Measurements from ENCODE around the gene ACSM5. TPM values are rescaled to one million over a fixed set of nuclear protein-coding genes. Genes with fewer than 3 reads are reported as not detected.
"Not testable (repeated sequence)": the region's sequence is repeated elsewhere in the genome, so short reads cannot be mapped to it uniquely, and the experiment has no call there.

ACSM5 gene
- total RNA-seq, 1 donor = not detected

DNA sequence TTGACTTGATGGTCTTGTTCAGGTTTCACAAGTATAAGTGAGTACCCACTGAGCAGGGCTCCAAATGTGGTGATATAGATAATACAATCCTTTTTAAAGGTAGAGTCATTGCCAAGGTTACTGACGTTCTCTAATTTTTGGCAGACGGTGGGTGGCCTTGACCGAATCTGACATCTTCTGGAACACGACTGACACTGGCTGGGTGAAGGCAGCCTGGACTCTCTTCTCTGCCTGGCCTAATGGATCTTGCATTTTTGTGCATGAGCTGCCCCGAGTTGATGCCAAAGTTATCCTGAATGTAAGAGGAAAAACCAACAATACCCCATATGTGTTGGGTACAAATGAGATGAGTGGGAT is 14.4 kb downstream of the ACSM5 start:
- H3K4me3 ChIP-seq (ENCODE audit: low read length); H3K4me1 ChIP-seq (ENCODE audit: insufficient read depth, low read length); H3K9me3 ChIP-seq (ENCODE audit: low read depth, low read length); H3K27me3 ChIP-seq (ENCODE audit: insufficient read depth, low read length): not testable (repeated sequence)

DNA sequence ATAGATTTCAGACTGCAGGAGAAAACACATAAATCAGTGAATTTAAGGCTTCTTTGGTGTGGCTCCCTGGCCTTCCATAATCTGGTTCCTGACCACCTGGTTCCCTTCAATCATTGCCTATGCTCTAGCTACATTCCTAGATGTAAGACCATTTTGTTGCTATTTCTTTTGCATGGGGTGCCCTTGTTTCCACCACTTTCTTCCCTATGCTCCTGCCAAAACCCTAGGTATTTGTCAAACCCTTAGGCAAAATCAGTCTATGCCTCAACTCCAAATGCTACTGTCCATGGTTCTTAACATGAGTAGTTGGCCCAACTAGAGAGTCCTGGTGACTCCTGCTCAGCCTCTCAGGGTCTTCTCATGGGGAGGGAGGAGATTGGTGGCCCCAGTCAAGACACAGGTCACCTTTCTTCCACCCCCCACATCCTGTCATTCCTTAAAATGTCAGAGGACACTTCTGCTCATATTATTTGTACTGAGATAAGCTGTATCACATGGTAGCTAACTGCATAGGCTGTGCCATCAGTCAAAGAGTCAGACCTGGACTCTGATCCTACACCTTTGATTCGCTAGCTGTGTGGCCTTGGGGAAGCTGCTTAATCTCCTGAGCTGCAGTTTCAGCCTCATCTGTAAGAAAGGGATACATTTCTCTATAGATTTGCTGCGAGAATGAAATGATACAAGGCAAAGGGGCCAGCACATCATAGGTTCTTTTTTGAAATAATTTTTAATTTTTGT is 15.0 kb downstream of the ACSM5 start:
- no peaks in the 10 kb centered on the region for H3K4me1 ChIP-seq (ENCODE audit: insufficient read depth, low read length)
- no peaks in the 10 kb centered on the region for H3K27me3 ChIP-seq (ENCODE audit: insufficient read depth, low read length)
- H3K4me3 ChIP-seq (ENCODE audit: low read length) = no peak overlapping the region
- H3K9me3 ChIP-seq (ENCODE audit: low read depth, low read length) = no peaks in the 10 kb centered on the region

DNA sequence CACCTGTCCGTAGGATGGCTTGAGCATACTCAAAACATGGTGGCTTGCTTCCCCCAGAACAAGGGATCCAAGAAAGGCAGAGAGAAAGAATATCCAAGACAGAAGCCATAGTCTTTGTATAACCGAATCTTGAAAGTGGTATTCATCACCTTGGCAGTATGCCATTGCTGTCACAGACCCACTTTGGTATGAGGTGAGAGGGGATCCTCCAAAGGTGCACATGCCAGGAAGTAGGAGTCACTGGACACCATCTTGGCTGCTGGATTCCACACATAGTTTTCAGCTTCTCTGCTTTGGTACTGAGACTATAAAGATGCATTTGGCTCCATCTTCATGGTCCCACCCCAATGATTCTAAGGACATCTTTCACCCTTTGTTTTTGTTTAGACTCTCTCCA is 18.1 kb downstream of the ACSM5 start:
- not testable (repeated sequence) for H3K9me3 ChIP-seq (ENCODE audit: low read depth, low read length); H3K27me3 ChIP-seq (ENCODE audit: insufficient read depth, low read length); H3K4me1 ChIP-seq (ENCODE audit: insufficient read depth, low read length); H3K4me3 ChIP-seq (ENCODE audit: low read length)

DNA sequence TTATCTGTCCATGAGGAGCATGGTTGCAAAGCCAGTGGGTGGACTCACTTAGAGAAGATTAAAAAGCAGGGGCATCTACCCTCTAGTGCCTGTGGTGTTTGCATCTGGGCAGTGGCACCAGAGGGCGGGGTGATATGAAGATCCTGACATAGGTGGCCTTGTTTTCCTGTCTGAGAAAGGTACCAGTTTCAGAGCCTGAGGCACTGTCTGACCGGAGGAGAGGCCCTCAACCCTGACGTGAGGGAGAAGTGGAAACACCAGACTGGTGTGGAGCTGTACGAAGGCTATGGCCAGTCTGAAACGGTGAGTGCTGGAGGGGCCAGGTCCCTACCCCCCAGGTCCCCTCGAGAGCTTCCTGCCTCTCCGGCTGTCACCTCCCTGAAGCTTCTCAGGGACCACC is 20.2 kb downstream of the ACSM5 start:
- H3K27me3 ChIP-seq (ENCODE audit: insufficient read depth, low read length); H3K9me3 ChIP-seq (ENCODE audit: low read depth, low read length); H3K4me1 ChIP-seq (ENCODE audit: insufficient read depth, low read length); H3K4me3 ChIP-seq (ENCODE audit: low read length): not testable (repeated sequence)

DNA sequence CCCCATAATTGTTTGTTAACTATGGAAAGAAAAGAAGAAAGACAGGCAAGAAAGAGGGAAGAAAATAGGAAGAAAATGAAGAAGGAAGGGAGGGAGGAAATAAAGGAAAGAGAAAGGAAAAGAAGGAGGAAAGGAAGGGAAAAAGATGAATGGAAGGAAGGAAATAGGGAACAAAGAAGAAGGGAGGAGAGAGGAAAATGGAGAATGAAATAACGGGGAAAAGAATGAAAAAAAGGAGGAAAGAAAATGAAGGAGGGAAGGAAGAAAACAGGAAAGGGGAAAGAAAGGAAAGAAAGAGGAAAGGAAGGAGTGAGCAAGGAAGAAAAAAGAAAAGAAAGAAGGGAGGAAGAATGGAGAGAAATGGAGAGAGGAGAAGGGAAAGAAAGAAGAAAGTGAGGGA is 21.1 kb downstream of the ACSM5 start:
- H3K4me3 ChIP-seq (ENCODE audit: low read length); H3K27me3 ChIP-seq (ENCODE audit: insufficient read depth, low read length); H3K9me3 ChIP-seq (ENCODE audit: low read depth, low read length); H3K4me1 ChIP-seq (ENCODE audit: insufficient read depth, low read length): not testable (repeated sequence)

DNA sequence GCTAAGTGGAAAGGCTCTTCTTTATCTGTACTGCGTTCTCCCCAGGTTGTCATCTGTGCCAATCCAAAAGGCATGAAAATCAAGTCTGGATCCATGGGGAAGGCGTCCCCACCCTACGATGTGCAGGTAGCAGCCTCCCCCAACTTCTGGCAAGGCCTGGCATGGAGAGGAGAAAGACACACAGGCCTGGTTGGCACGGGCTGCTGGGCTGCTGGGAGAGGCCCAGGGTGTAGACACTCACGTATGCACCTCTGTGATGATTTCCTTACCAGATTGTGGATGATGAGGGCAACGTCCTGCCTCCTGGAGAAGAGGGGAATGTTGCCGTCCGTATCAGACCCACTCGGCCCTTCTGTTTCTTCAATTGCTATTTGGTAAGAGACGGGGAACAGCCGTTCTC is 21.6 kb downstream of the ACSM5 start:
- Histone ChIP-seq H3K4me1 (ENCODE audit: insufficient read depth, low read length) (no peaks in the 10 kb centered on the region), H3K27me3 (ENCODE audit: insufficient read depth, low read length) (no peaks in the 10 kb centered on the region), H3K9me3 (ENCODE audit: low read depth, low read length) (no peaks in the 10 kb centered on the region), H3K4me3 (ENCODE audit: low read length) (no peak overlapping the region)

DNA sequence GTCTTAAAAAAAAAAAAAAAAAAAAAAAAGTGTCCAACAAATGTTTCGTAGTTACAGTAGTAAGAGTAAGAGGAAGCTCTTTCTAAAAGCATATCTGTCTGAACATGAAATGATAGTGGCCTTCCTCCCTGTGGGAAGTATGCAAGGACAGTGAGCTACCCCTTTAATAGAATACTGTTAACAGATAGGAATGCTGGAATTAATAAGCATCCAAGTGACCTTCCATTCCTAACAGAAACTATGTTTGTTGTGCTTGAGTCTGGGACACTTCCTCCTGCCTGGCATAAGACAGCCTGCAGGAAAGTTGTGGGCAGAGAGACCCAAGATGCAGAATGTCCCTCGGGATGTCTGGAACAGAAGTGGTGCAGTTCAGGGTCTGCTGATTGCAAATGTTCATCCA is 29.6 kb downstream of the ACSM5 start:
- not testable (repeated sequence) for H3K4me3 ChIP-seq (ENCODE audit: low read length); H3K9me3 ChIP-seq (ENCODE audit: low read depth, low read length); H3K27me3 ChIP-seq (ENCODE audit: insufficient read depth, low read length); H3K4me1 ChIP-seq (ENCODE audit: insufficient read depth, low read length)

DNA sequence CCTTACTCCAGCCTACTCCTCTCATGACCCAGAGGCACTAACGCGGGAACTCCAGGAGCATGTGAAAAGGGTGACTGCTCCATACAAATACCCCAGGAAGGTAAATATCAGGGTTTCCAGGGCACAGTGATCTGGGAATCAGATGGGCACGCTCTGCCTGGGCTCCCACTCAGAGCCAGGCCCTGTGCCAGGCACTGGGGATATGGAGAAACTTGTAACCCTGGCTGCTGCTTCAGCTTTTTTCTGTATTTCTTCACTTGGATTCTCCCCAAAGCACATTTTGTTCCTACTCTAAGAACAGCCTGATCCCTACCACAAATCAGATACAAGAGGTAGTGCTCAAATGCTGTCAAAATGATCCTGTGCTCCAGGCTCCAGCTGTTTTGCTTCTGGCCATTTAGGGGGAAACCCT is 30.5 kb downstream of the ACSM5 start:
- not testable (repeated sequence) for H3K27me3 ChIP-seq (ENCODE audit: insufficient read depth, low read length); H3K9me3 ChIP-seq (ENCODE audit: low read depth, low read length); H3K4me1 ChIP-seq (ENCODE audit: insufficient read depth, low read length); H3K4me3 ChIP-seq (ENCODE audit: low read length)

DNA sequence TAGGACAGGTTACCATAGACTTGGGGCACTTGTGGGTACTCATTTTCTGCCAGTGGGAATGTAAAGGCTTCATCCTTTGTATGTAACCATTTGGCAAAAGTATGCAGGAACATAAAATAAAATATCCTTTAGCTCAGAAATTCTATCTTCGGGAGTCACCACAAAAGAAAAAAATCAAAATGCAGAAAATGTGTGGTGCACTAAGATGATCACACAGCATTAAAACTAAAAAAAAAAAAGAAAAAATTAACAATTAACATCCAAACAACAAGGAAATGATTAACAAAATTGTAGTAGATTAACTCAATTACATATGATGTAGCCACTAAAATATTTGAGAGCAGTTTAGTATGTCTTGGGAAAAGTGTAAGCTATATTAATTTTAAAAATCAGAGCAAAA is 31.4 kb downstream of the ACSM5 start:
- H3K27me3 ChIP-seq (ENCODE audit: insufficient read depth, low read length); H3K4me1 ChIP-seq (ENCODE audit: insufficient read depth, low read length); H3K4me3 ChIP-seq (ENCODE audit: low read length); H3K9me3 ChIP-seq (ENCODE audit: low read depth, low read length): not testable (repeated sequence)

DNA sequence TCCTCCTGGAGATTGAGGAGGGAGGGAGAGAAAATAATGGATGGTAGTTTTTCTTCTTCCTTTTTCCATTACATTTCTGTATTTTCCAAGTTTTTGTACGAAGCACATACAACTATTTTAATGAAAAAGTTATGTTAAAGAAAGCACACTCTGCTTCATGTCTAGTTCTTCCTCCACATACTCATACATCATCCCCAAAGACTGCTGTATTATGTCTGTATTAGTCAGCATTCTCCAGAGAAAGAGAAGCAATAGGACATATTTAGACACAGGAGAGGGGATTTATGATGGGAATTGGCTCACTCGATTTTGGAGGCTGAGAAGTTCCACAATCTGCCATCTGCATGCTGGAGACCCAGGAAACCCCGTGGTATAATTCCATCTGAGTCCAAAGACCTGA is 31.9 kb downstream of the ACSM5 start:
- no peaks in the 10 kb centered on the region for H3K9me3 ChIP-seq (ENCODE audit: low read depth, low read length)
- H3K4me1 ChIP-seq (ENCODE audit: insufficient read depth, low read length) = no peaks in the 10 kb centered on the region
- no peak overlapping the region for H3K4me3 ChIP-seq (ENCODE audit: low read length)
- H3K27me3 ChIP-seq (ENCODE audit: insufficient read depth, low read length) = no peaks in the 10 kb centered on the region

DNA sequence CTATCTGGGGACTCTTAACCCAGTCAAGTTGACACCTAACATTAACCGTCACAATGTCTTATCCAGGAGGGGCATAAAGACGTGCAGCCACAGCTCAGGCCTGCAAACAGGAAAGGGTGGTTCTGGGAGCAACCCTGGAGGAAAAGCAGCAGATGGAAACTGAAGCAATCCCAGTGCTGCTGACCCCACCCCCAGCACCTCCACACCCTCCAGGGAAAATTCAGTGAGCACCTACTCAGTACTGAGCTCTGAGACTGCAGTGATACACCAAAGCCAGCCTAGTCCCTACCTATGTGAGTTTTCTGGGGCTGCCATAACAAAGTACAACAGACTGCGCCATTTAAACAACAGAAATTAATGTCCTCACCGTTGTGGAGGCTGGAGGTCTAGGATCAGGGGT is 32.5 kb downstream of the ACSM5 start:
- H3K9me3 ChIP-seq (ENCODE audit: low read depth, low read length); H3K4me1 ChIP-seq (ENCODE audit: insufficient read depth, low read length); H3K4me3 ChIP-seq (ENCODE audit: low read length): not testable (repeated sequence)

DNA sequence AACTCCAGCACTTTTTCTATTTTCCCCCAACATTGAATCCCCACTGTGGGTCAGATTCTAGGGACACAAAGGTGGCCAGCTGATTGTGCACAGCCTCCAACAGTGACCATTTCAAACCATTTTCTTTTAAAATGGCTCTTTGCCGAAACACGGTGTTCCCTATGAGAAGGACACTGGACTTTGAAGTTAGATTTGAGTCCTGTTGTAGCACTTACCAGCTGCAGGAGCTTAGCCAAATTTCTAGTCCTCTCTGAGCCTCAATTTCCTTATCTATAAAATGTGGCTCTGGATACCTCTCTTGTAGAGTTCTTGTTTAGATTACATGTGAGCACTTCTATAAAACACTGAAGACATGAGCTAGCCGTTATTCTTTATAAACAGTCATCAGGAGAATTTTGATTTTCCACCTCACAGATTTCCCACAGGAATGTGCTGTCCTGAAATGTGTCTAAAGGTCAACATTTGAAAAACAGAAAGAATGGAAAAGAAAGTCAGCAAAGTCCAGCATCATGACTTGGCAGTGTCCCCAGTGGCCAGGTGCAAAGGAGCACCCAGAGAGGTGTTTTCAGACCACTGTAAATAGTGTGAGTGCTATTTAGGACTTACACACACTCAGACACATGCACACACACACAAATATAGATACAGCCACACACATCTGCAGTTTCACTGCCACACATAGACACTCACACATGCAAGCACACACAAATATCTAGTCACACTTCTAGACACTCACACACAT is 37.5 kb downstream of the ACSM5 start:
- not testable (repeated sequence) for H3K9me3 ChIP-seq (ENCODE audit: low read depth, low read length); H3K4me1 ChIP-seq (ENCODE audit: insufficient read depth, low read length); H3K4me3 ChIP-seq (ENCODE audit: low read length); H3K27me3 ChIP-seq (ENCODE audit: insufficient read depth, low read length)

More for the DNA sequence above, 32.5 kb downstream of the ACSM5 start:
- not testable (repeated sequence) for H3K27me3 ChIP-seq (ENCODE audit: insufficient read depth, low read length)

DNA sequence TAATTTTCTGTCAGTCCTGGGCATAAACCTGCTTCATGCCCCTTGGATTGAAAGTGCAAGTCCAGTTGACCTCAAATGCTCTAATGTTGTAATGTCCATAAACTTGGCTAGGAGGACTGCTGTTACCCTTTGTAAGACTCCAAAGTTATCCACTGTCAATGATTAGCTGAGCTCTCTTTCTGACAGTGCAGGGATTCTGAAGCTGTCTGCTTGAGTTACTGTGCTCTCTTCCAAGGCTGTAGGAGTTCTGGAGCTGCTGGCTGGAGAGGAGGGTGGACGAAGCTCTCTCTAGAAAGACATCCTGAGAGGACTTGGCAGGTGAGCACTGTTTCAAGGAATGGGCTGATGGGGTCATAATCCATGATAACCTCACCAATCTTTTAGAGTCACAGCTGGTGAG is 42.0 kb downstream of the ACSM5 start, which contains the start of gene ACSM2A:
Gene ACSM2A, plus strand, starts transcription at position 158 of the 400 bp plus-strand sequence. CDS start 8,594 bp downstream, outside the sequence.
- not testable (repeated sequence) for H3K27me3 ChIP-seq (ENCODE audit: insufficient read depth, low read length); H3K4me3 ChIP-seq (ENCODE audit: low read length)

DNA sequence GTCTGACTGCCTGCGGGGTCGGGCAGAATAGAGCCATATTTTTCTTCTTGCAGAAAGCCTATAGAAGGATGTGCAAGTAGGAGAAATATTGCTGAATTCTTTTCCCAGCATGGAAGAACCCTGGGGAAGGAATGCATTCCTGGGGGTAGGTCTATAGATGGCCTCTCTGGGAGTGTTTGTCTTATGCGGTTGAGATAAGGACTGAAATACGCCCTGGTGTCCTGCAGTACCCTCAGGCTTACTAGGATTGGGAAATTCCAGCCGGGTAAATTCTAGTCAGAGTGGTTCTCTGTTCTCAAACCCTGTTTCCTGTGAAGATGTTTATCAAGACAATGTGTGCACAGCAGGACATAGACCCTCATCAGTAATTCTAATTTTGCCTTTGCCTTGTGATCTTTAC is 44.3 kb downstream of the ACSM5 start:
- H3K9me3 ChIP-seq (ENCODE audit: low read depth, low read length); H3K27me3 ChIP-seq (ENCODE audit: insufficient read depth, low read length); H3K4me1 ChIP-seq (ENCODE audit: insufficient read depth, low read length); H3K4me3 ChIP-seq (ENCODE audit: low read length): not testable (repeated sequence)

More for the DNA sequence above, 42.0 kb downstream of the ACSM5 start, which contains the start of gene ACSM2A:
- not testable (repeated sequence) for H3K4me1 ChIP-seq (ENCODE audit: insufficient read depth, low read length); H3K9me3 ChIP-seq (ENCODE audit: low read depth, low read length)

DNA sequence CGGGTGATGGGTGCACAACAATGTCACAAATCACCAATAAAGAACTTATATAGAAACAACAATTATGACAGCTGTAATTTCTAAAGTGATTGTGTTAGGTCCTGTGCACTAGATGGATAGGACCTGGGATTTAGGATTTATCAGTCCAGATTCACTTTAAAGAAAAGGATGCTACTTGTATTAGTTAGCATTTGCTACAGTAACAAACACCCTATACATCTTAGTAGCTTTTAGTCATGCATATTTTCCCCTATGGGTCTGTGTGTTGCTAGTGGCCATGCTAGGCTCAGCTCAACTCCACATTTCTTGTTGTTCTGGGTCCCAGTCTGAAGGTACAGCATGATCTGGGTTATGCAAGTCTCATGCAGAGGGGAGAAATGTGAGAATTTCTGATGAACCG is 49.9 kb downstream of the ACSM5 start:
- not testable (repeated sequence) for H3K4me1 ChIP-seq (ENCODE audit: insufficient read depth, low read length); H3K9me3 ChIP-seq (ENCODE audit: low read depth, low read length)

DNA sequence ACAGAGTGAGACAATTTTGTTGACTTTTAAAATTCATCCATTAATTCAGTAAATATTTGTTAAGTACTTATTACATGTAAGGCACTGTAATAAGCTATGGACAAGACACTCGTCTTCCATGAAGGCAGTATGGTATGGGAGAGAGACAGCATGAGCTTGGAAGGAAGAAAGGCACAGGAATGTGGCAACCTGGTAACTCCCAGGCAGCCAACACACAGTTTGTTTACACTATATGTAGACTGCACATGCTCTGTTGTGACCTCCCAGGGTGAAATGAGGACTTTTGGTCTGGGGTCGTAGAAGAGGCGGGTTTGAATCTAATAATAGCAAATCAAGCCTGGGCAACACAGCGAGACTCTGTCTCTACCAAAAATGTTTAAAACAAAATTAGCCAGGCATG is 51.0 kb downstream of the ACSM5 start:
- H3K4me1 ChIP-seq (ENCODE audit: insufficient read depth, low read length); H3K9me3 ChIP-seq (ENCODE audit: low read depth, low read length); H3K27me3 ChIP-seq (ENCODE audit: insufficient read depth, low read length); H3K4me3 ChIP-seq (ENCODE audit: low read length): not testable (repeated sequence)

More for the DNA sequence above, 49.9 kb downstream of the ACSM5 start:
- not testable (repeated sequence) for H3K27me3 ChIP-seq (ENCODE audit: insufficient read depth, low read length); H3K4me3 ChIP-seq (ENCODE audit: low read length)
